SU-DHL-6 (cell line): ENCODE data around the gene SEC14L1.

ENCODE experiments used
- H2AFZ ChIP-seq: fragments of 200-600 bp; sonication (generic); 2 replicates; pipeline ENCODE4 v1.6.1; 2014; ENCODE audit warnings: low read depth, mild to moderate bottlenecking, moderate library complexity, mixed read lengths, antibody characterized with exemption, low read length; ENCODE audit not compliant: severe bottlenecking
- H3F3A ChIP-seq: fragments of 200-600 bp; shearing (Covaris generic); 2 replicates; pipeline ENCODE4 v1.6.0; 2016; ENCODE audit warnings: antibody characterized with exemption, mild to moderate bottlenecking; ENCODE audit not compliant: insufficient read depth
- H3K27ac ChIP-seq: fragments of 200-600 bp; sonication (generic); 2 replicates; pipeline ENCODE4 v1.5.1; 2016; ENCODE audit warnings: low read depth, mild to moderate bottlenecking, low read length, moderate library complexity, mixed read lengths
- H3K27me3 ChIP-seq: fragments of 200-600 bp; sonication (generic), shearing (Covaris generic); 2 replicates; pipeline ENCODE4 v1.6.0; 2014; ENCODE audit warnings: mild to moderate bottlenecking, low read length
- H3K36me3 ChIP-seq: fragments of 200-600 bp; sonication (generic); 2 replicates; pipeline ENCODE4 v1.6.1; 2014; ENCODE audit warnings: mild to moderate bottlenecking, low read length, mixed read lengths
- H3K4me2 ChIP-seq: fragments of 300-600, 200-600 bp; shearing (Covaris generic), sonication (generic); 2 replicates; pipeline ENCODE4 v1.6.0; 2014; ENCODE audit warnings: low read length, low read depth, mild to moderate bottlenecking; ENCODE audit not compliant: poor library complexity, severe bottlenecking
- H3K4me3 ChIP-seq: fragments of 200-600 bp; sonication (generic); 2 replicates; pipeline ENCODE4 v1.5.1; 2014; ENCODE audit warnings: antibody characterized with exemption, low read length, mild to moderate bottlenecking, mixed read lengths; ENCODE audit not compliant: insufficient read depth, poor library complexity, severe bottlenecking
- H3K79me2 ChIP-seq: fragments of 200-600 bp; sonication (generic); 2 replicates; pipeline ENCODE4 v1.6.1; 2014; ENCODE audit warnings: mild to moderate bottlenecking, low read length, moderate library complexity; ENCODE audit not compliant: insufficient read depth
- H3K9ac ChIP-seq: fragments of 200-600 bp; sonication (generic); 2 replicates; pipeline ENCODE4 v1.7.0; 2014; ENCODE audit warnings: mild to moderate bottlenecking, low read length
- H3K9me2 ChIP-seq: fragments of 200-600 bp; sonication (generic); replicated peaks from 2 replicates; pipeline ENCODE4 v1.6.1; 2014; ENCODE audit warnings: low read length; ENCODE audit not compliant: insufficient read depth
- H3K9me3 ChIP-seq: fragments of 200-600 bp; sonication (generic); 2 replicates; pipeline ENCODE4 v1.6.1; 2014; ENCODE audit warnings: low read length, mixed read lengths; ENCODE audit not compliant: insufficient read depth
- H4K20me1 ChIP-seq: fragments of 200-600 bp; sonication (generic); 2 replicates; pipeline ENCODE4 v1.6.1; 2014; ENCODE audit warnings: low read depth, mild to moderate bottlenecking, antibody characterized with exemption, low read length, moderate library complexity, mixed read lengths
- EZH2phosphoT487 ChIP-seq: fragments of 200-600 bp; sonication (generic), shearing (Covaris generic); conservative IDR thresholded peaks from 2 replicates; pipeline ENCODE4 v1.6.1; 2018; ENCODE audit warnings: mild to moderate bottlenecking, antibody characterized with exemption, low read length, moderate library complexity, mixed read lengths
- TF ChIP-seq, protein P1 (sequence below): fragments of 200-600 bp; sonication (generic); IDR thresholded peaks from one replicate; pipeline ENCODE4 v1.5.1; 2017; ENCODE audit warnings: antibody characterized with exemption, mild to moderate bottlenecking, low read length, moderate library complexity; ENCODE audit not compliant: insufficient read depth, poor library complexity, severe bottlenecking

Gene SEC14L1

DNA sequence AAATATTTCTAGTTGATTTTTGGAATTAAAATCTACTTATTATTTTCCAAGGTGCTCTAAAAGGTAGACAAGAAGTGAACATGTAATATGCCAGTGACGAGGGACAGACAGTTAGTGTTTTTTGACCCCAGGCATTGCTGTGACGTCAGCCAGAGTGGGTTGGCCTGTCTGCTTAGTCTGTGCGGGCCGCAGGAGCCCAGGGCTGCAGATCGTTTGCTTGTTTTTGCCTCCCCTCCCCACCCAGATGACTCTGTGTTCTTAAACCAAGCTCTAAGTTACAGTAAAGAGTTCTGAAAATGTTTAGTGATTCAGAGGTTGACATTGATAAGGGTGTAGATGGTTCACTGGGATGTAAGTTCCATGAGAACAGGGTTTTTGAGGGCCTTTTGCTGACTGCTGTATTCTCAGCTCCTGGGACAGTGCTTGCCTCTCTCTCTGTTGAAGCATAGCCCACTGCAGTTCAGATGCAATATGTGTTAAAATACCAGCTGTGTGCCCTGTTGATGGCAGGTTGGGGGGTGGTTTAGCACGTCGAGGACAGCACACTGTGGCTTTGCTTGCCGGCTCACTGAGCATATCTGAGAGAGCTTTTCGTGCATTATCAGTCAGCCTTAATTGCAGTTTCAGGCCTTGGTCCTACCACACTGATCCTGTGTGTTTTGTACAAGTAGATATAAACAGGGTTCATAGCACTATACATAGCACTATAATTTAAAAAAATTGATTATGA is 64.8 kb downstream of the SEC14L1 start:
- H3F3A ChIP-seq, result no peaks in the 10 kb centered on the region
- H3K4me2 ChIP-seq, result no peak overlapping the region
- H3K9me2 ChIP-seq, result no peaks in the 10 kb centered on the region
- H3K9ac ChIP-seq, result no peak overlapping the region
- no peaks in the 10 kb centered on the region for H3K27me3 ChIP-seq
- no peaks in the 10 kb centered on the region for H4K20me1 ChIP-seq
- TF ChIP-seq, protein P1, sequence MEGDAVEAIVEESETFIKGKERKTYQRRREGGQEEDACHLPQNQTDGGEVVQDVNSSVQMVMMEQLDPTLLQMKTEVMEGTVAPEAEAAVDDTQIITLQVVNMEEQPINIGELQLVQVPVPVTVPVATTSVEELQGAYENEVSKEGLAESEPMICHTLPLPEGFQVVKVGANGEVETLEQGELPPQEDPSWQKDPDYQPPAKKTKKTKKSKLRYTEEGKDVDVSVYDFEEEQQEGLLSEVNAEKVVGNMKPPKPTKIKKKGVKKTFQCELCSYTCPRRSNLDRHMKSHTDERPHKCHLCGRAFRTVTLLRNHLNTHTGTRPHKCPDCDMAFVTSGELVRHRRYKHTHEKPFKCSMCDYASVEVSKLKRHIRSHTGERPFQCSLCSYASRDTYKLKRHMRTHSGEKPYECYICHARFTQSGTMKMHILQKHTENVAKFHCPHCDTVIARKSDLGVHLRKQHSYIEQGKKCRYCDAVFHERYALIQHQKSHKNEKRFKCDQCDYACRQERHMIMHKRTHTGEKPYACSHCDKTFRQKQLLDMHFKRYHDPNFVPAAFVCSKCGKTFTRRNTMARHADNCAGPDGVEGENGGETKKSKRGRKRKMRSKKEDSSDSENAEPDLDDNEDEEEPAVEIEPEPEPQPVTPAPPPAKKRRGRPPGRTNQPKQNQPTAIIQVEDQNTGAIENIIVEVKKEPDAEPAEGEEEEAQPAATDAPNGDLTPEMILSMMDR, result no peak
- no peak for TF ChIP-seq EZH2phosphoT487
- no peaks in the 10 kb centered on the region for H3K79me2 ChIP-seq
- H2AFZ ChIP-seq, result no peak overlapping the region
- H3K9me3 ChIP-seq, result no peaks in the 10 kb centered on the region
- H3K4me3 ChIP-seq, result no peak overlapping the region
- no peaks in the 10 kb centered on the region for H3K36me3 ChIP-seq
- no peak overlapping the region for H3K27ac ChIP-seq

- Histone ChIP-seq H3K27ac (no peak overlapping the region), H3K36me3 (no peaks in the 10 kb centered on the region), H3K4me2 (no peak overlapping the region), H3K79me2 (no peaks in the 10 kb centered on the region), H2AFZ (no peak overlapping the region), H3K9me3 (no peaks in the 10 kb centered on the region), H3K4me3 (no peak overlapping the region), H3K9me2 (no peaks in the 10 kb centered on the region), H3K9ac (no peak overlapping the region), H4K20me1 (no peaks in the 10 kb centered on the region), H3K27me3 (no peaks in the 10 kb centered on the region), H3F3A (no peaks in the 10 kb centered on the region)
- TF ChIP-seq, protein P1, result no peak
- no peak for TF ChIP-seq EZH2phosphoT487
Observed at GRCh38 chr17:77206158-77206956, 65.6 kb downstream of the SEC14L1 start.

- Histone ChIP-seq H3K4me2 (no peak overlapping the region), H3F3A (0 out of 2 replicates have a peak, but pooled peaks cover 5% of the 10 kb centered on the region), H3K27me3 (no peaks in the 10 kb centered on the region), H3K9ac (no peak overlapping the region), H3K79me2 (no peaks in the 10 kb centered on the region), H3K4me3 (no peak overlapping the region), H3K9me2 (no peaks in the 10 kb centered on the region), H4K20me1 (no peaks in the 10 kb centered on the region), H2AFZ (no peak overlapping the region), H3K9me3 (no peaks in the 10 kb centered on the region), H3K36me3 (no peaks in the 10 kb centered on the region), H3K27ac (no peak overlapping the region)
- no peak for TF ChIP-seq EZH2phosphoT487
- TF ChIP-seq, protein P1, result no peak
Observed at GRCh38 chr17:77207689-77208216, 67.0 kb downstream of the SEC14L1 start.
